GM18909 (cell line): ENCODE measurements around the gene CCNK.

Experiments
- ATAC-seq: cut with Tn5 transposase; IDR thresholded peaks from one replicate; pipeline ENCODE4 v1.9.1; 2021; ENCODE audit warnings: mild to moderate bottlenecking; ENCODE audit not compliant: unreplicated experiment, poor library complexity

CCNK gene

GRCh38 chr14:99503848-99504453 lies 22.7 kb downstream of the CCNK start:
- no peak for ATAC-seq

- ATAC-seq = no peak
These were observed 23.9 kb downstream of the CCNK start for GRCh38 chr14:99505089-99505488.

- ATAC-seq = no peak
These were observed 25.1 kb downstream of the CCNK start for GRCh38 chr14:99506276-99506675.

- ATAC-seq = no peak
These were observed 26.8 kb downstream of the CCNK start for GRCh38 chr14:99507860-99508640.

GRCh38 chr14:99508896-99509629 lies 27.9 kb downstream of the CCNK start:
- ATAC-seq = no peak

- ATAC-seq = no peak
These were observed 28.8 kb downstream of the CCNK start for GRCh38 chr14:99509871-99510555.

- ATAC-seq = no peak
These were observed 29.4 kb downstream of the CCNK start for GRCh38 chr14:99510556-99511139.

- ATAC-seq = no peak
These were observed 30.4 kb downstream of the CCNK start for GRCh38 chr14:99511421-99512109.

GRCh38 chr14:99512110-99512449 lies 30.9 kb downstream of the CCNK start:
- no peak for ATAC-seq

- no peak for ATAC-seq
These were observed 31.5 kb downstream of the CCNK start for GRCh38 chr14:99512571-99513182.

GRCh38 chr14:99513183-99513694 lies 32.0 kb downstream of the CCNK start:
- no peak for ATAC-seq

- ATAC-seq = no peak
These were observed 32.8 kb downstream of the CCNK start for GRCh38 chr14:99513946-99514551.

- ATAC-seq = no peak
These were observed 33.5 kb downstream of the CCNK start for GRCh38 chr14:99514552-99515300.

- no peak for ATAC-seq
These were observed 34.3 kb downstream of the CCNK start for GRCh38 chr14:99515301-99516155.

- ATAC-seq = no peak
These were observed 35.1 kb downstream of the CCNK start for GRCh38 chr14:99516156-99516870.

GRCh38 chr14:99516871-99517642 lies 35.8 kb downstream of the CCNK start:
- no peak for ATAC-seq
